Activated CD4-positive, alpha-beta T cell treated with anti-CD3 and anti-CD28 coated beads for 36 hours (primary cell): ENCODE results near the gene SASH1. TPM values are rescaled to one million over a fixed set of nuclear protein-coding genes. Genes with fewer than 3 reads are reported as not detected.

Source experiments
- ATAC-seq: fragments of 200-7000 bp; cut with Tn5 transposase; one replicate; pipeline ENCODE4 v1.10.0; 2021; ENCODE audit warnings: mild to moderate bottlenecking, moderate library complexity
- CTCF ChIA-PET: fragments of 350-600 bp; sonication (Branson Sonifier 250); formaldehyde crosslinking; loops from one replicate; lab custom pipeline; 2021; ENCODE audit warnings: antibody characterized with exemption; lab: Charles Lee
- POLR2A ChIA-PET: fragments of 350-600 bp; sonication (Branson Sonifier 250); formaldehyde crosslinking; loops from one replicate; lab custom pipeline; 2021; ENCODE audit warnings: antibody characterized with exemption, inconsistent platforms; lab: Charles Lee
- DNase-seq: peaks from one replicate; pipeline ENCODE4 v3.0.0-alpha.2; 2020
- H3K27ac Mint-ChIP-seq: one replicate; pipeline ENCODE4 v1.8.0; 2021; ENCODE audit warnings: mixed read lengths
- H3K27me3 Mint-ChIP-seq: one replicate; pipeline ENCODE4 v1.8.0; 2021; ENCODE audit warnings: mixed read lengths
- H3K36me3 Mint-ChIP-seq: one replicate; pipeline ENCODE4 v1.8.0; 2021; ENCODE audit warnings: low read depth, mixed read lengths
- H3K4me1 Mint-ChIP-seq: one replicate; pipeline ENCODE4 v1.8.0; 2021; ENCODE audit warnings: mixed read lengths
- H3K4me3 Mint-ChIP-seq: one replicate; pipeline ENCODE4 v1.8.0; 2021; ENCODE audit warnings: mild to moderate bottlenecking, moderate library complexity, mixed read lengths
- H3K9me3 Mint-ChIP-seq: one replicate; pipeline ENCODE4 v1.8.0; 2021; ENCODE audit warnings: low read depth, mixed read lengths
- intact Hi-C, 2 experiments: fragments of 100-400 bp; cut with DNase I in 1 of 2; cut with micrococcal nuclease in 1 of 2; formaldehyde crosslinking; loops; one replicate each; pipeline versions ENCODE4 v1.14.2 to v1.15.1; 2022 to 2024; cut with DNase I, micrococcal nuclease
- total RNA-seq, 2 experiments: library from RNA; stranded (reverse); gene quantifications; one replicate each; pipeline ENCODE4 v1.2.3, GENCODE V29; 2021

SASH1 gene
- total RNA-seq, 2 experiments from 2014 or later: 0.26 to 0.46 TPM

GRCh38 chr6:148329596-148330381 is 12.8 kb upstream of the SASH1 start:
- H3K9me3 Mint-ChIP-seq: no peaks in the 10 kb centered on the region
- intact Hi-C loops: no loop called here
- no peak overlapping the region for H3K4me3 Mint-ChIP-seq
- CTCF ChIA-PET: interaction anchor here (0.6 kb wide), 1 partner anchor 135 kb away, joined by 3 read pairs; no protein-coding TSS in a partner anchor
- no peaks in the 10 kb centered on the region for H3K36me3 Mint-ChIP-seq
- no peak overlapping the region for H3K27ac Mint-ChIP-seq
- DNase-seq (no peak), ATAC-seq (no peak)
- POLR2A ChIA-PET: no interaction called here
- H3K27me3 Mint-ChIP-seq: peaks cover 30% of the 10 kb centered on the region
- H3K4me1 Mint-ChIP-seq: no peaks in the 10 kb centered on the region

DNA sequence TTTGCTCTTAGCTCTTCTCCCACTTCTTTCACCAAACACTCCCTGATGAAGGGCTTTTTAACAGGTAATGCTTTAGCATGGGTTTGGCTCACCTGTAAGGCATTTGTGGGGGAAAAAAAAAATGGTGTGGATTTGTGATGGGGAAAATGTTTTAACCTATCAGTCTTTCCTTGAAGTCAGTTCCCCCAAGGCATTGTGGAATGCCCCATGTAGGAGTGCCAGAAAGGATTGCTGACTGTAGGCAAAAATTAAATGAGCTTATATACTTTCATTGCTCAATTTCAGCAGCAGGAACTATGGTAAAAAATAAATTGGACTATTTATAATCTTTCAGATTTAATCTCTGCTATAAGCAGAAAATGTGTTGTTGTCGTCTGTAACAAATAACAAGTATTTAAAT is 10.6 kb upstream of the SASH1 start:
- POLR2A ChIA-PET: no interaction called here
- no peaks in the 10 kb centered on the region for H3K36me3 Mint-ChIP-seq
- H3K27ac Mint-ChIP-seq: no peak overlapping the region
- intact Hi-C loops: no loop called here
- H3K27me3 Mint-ChIP-seq: peaks cover 21% of the 10 kb centered on the region
- CTCF ChIA-PET: no interaction called here
- no peak for DNase-seq
- H3K4me3 Mint-ChIP-seq: no peak overlapping the region
- no peaks in the 10 kb centered on the region for H3K4me1 Mint-ChIP-seq
- H3K9me3 Mint-ChIP-seq: no peaks in the 10 kb centered on the region
- no peak for ATAC-seq

DNA sequence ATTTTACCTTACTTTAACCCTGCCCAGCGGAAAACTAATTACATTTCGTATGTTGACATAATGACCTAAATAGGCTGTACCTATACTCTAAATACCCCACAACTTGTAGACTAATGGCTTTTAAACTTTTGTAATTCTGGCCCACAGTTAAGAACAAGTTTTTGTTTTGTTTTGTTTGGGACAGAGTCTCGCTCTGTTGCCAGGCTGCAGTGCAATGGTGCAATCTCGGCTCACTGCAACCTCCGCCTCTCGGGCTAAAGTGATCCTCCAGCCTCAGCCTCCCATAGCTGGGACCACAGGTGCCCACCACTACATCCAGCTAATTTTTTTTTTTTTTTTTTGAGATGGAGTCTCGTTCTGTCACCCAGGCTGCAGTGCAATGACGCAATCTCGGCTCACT is 5.7 kb upstream of the SASH1 start:
- no peaks in the 10 kb centered on the region for H3K9me3 Mint-ChIP-seq
- ChIA-PET POLR2A (no interaction called here), CTCF (interaction anchor here (1.5 kb wide), 1 partner anchor 160 kb away, joined by 3 read pairs; no protein-coding TSS in a partner anchor)

DNA sequence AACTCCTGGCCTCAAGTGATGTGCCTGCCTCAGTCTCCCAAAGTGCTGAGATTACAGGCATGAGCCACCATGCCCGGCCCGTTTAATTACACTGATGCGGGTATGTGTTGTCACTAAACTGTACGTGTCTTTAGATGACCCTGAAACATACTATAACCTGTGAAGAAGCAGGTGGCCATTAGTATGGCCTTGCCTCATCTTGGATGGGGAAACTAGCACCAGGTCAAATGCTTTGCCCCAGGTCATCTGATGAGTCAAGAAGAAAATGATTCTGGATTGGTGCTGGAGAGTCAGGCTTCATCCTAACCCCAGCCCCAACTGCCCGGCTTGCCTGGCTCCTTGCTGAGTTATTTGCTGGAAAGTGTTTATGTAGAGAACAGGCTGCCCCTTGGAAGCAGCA is 2.9 kb upstream of the SASH1 start:
- ChIA-PET POLR2A (no interaction called here), CTCF (no interaction called here)
- H3K4me3 Mint-ChIP-seq: no peak overlapping the region
- peaks cover 8% of the 10 kb centered on the region for H3K4me1 Mint-ChIP-seq
- intact Hi-C loops: no loop called here
- DNase-seq (no peak), ATAC-seq (no peak)
- no peaks in the 10 kb centered on the region for H3K36me3 Mint-ChIP-seq
- peaks cover 30% of the 10 kb centered on the region for H3K27me3 Mint-ChIP-seq
- H3K27ac Mint-ChIP-seq: no peak overlapping the region
- H3K9me3 Mint-ChIP-seq: no peaks in the 10 kb centered on the region

More for the DNA sequence above, 5.7 kb upstream of the SASH1 start:
- Mint-ChIP-seq H3K4me1 (peaks cover under 1% of the 10 kb centered on the region), H3K27ac (no peak overlapping the region), H3K36me3 (no peaks in the 10 kb centered on the region), H3K27me3 (peaks cover 16% of the 10 kb centered on the region), H3K4me3 (no peak overlapping the region)
- DNase-seq: no peak
- no peak for ATAC-seq
- intact Hi-C loops: no loop called here

DNA sequence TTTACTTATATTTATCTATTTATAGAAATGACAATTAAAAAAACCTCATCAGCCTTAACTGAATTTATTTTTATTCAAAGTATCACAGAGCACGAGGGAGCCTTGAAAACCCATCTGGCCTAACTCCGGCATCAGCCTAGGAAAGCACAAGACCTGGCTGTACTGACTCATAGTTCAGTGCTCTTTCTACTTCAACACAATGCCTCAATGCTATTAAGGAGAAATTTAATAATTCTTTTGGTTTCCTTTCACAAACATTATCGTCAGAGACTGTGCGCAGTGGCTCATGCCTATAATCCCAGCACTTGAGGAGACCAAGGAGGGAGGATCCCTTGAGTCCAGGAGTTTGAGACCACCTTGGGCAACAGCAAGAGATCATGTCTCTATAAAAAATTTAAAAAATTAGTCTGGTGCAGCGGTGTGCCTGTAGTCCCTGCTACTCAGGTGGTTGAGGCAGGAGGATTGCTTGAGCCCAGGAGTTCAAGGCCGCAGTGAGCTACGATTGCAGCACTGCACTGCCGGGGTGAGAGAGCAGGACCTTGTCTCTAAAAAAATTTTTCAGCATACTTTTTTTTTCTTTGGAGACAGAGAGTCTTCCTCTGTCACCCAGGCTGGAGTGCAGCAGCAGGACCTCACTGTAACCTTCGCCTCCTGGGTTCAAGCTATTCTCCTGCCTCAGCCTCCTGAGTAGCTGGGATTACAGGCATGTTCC is 1.9 kb upstream of the SASH1 start:
- H3K9me3 Mint-ChIP-seq: no peaks in the 10 kb centered on the region
- peaks cover 8% of the 10 kb centered on the region for H3K4me1 Mint-ChIP-seq
- H3K4me3 Mint-ChIP-seq: no peak overlapping the region
- CTCF ChIA-PET: no interaction called here
- intact Hi-C loops: no loop called here
- DNase-seq: no peak
- no peak for ATAC-seq
- no peaks in the 10 kb centered on the region for H3K36me3 Mint-ChIP-seq
- H3K27ac Mint-ChIP-seq: no peak overlapping the region
- POLR2A ChIA-PET: no interaction called here
- peaks cover 37% of the 10 kb centered on the region for H3K27me3 Mint-ChIP-seq

DNA sequence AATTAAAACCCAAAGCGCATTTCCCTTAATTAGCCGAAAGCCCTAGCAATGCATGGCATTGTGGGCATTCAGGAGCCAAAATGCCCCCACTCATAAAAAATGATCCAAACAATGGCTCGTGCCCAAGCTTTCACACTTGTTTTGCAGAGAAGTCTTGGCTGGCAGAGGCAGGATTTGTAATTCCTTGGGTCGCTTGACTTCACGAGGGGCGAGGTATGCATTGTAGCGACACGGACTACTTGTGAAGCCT is 613 bp upstream of the SASH1 start:
- peaks cover 8% of the 10 kb centered on the region for H3K4me1 Mint-ChIP-seq
- ATAC-seq: no peak
- CTCF ChIA-PET: no interaction called here
- no peak for DNase-seq
- intact Hi-C loops: no loop called here
- H3K9me3 Mint-ChIP-seq: no peaks in the 10 kb centered on the region
- no peaks in the 10 kb centered on the region for H3K36me3 Mint-ChIP-seq
- peaks cover 44% of the 10 kb centered on the region for H3K27me3 Mint-ChIP-seq
- POLR2A ChIA-PET: no interaction called here
- H3K4me3 Mint-ChIP-seq: peak overlapping the region; percentile 68
- peak overlapping the region; percentile 47 for H3K27ac Mint-ChIP-seq

DNA sequence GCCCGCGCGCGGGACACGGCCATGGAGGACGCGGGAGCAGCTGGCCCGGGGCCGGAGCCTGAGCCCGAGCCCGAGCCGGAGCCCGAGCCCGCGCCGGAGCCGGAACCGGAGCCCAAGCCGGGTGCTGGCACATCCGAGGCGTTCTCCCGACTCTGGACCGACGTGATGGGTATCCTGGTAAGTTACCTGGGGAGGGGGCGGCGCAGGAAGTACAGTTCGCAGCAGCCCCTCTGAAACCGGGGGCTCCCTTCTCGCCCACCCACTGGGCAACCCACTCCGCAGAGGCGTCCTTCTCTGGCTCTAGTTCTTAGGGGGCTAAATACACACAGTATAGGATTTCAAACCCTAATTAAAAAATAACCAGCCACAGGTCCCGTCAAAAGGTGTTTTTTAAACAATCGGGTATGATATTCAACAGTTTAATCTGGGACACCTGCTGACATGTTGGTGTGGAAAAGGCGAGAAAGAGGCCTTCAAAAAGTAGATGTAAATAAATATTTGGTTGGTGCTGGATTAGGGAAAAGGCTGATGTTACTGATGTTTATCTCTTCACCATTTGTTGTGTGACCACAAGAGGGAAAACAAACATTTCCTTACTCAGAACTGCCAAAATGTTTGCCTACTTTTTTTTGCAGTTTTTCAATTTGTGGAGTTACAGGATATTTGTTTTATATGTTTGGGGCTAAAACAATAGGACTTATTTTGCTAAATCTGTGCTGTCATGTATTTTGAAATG is 577 bp downstream of the SASH1 start:
- peaks cover 48% of the 10 kb centered on the region for H3K27me3 Mint-ChIP-seq
- H3K36me3 Mint-ChIP-seq: no peaks in the 10 kb centered on the region
- ChIA-PET POLR2A (no interaction called here), CTCF (no interaction called here)
- H3K9me3 Mint-ChIP-seq: no peaks in the 10 kb centered on the region
- intact Hi-C loops: no loop called here
- peaks cover 8% of the 10 kb centered on the region for H3K4me1 Mint-ChIP-seq
- no peak overlapping the region for H3K27ac Mint-ChIP-seq
- H3K4me3 Mint-ChIP-seq: no peak overlapping the region
- ATAC-seq (no peak), DNase-seq (no peak)

DNA sequence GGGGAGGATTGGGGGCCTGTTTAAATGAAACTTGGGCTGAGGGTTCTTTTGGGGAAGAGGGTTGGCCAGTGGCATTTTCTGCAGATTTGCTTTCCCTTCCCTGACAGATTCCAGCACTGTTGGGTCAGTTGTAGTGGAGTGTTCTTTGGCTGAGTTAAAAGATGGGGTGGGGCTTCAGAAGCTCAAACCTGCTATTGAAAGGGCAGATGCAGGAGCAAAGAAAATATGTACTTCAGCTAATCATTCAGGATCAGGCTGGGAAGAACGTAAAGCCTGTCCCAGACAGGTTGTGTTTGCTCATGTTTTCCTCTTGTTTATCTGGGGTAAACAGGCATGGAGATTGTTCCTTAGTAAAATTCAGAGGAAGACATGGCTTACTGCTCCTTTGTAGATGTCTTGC is 2.5 kb downstream of the SASH1 start:
- Mint-ChIP-seq H3K36me3 (no peaks in the 10 kb centered on the region), H3K9me3 (no peaks in the 10 kb centered on the region), H3K27me3 (peaks cover 52% of the 10 kb centered on the region), H3K27ac (no peak overlapping the region), H3K4me1 (peaks cover 8% of the 10 kb centered on the region), H3K4me3 (no peak overlapping the region)
- DNase-seq (no peak), ATAC-seq (no peak)
- CTCF ChIA-PET: no interaction called here
- intact Hi-C loops: loop anchor here in 1 of 2 experiments (5.0 kb wide), 1 partner anchor 117 kb away; no protein-coding TSS in a partner anchor
- POLR2A ChIA-PET: no interaction called here

GRCh38 chr6:148345578-148345977 is 2.9 kb downstream of the SASH1 start:
- CTCF ChIA-PET: no interaction called here
- DNase-seq (no peak), ATAC-seq (no peak)
- Mint-ChIP-seq H3K4me3 (no peak overlapping the region), H3K36me3 (no peaks in the 10 kb centered on the region), H3K9me3 (no peaks in the 10 kb centered on the region), H3K27me3 (peaks cover 52% of the 10 kb centered on the region), H3K27ac (no peak overlapping the region), H3K4me1 (peaks cover 8% of the 10 kb centered on the region)
- intact Hi-C loops: loop anchor here in 1 of 2 experiments (5.0 kb wide), 1 partner anchor 117 kb away; no protein-coding TSS in a partner anchor
- POLR2A ChIA-PET: no interaction called here

DNA sequence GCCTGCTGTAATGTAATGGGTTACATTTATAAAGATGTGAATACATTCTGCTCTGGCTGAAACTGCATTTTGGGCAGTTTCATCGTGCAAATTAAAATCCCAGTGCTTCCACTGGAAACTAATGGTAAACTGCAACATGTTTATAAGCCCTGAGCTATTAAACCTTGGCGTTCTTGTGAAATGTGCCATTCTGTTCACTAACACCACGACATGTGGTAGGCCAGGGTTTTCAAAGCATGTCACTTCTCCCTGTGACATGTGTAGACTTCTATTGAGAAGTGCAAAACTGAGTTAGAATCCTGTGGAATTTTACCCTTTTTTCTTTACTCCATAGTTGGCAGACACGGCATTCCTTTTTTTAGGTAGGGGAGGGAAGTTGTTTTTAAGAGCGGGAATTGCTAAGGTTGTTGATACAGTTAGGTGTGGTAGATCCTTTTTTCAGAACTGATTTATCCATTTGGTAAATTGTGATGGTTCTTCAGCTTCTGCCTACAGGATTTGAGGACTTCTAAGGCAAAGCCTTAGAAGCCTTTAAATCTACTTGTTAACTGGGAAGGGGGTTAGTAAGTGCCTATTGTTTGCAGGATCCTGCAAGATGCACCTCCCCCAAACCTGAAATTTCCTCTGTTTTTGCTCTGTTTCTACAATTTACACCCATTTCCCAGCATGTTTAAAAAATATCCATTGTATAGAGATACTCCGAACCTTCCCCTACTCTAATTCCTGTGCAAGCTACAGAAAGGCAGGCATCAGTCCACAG is 4.2 kb downstream of the SASH1 start:
- Mint-ChIP-seq H3K4me3 (no peak overlapping the region), H3K9me3 (no peaks in the 10 kb centered on the region), H3K36me3 (no peaks in the 10 kb centered on the region), H3K27ac (no peak overlapping the region), H3K4me1 (peaks cover 7% of the 10 kb centered on the region), H3K27me3 (peaks cover 49% of the 10 kb centered on the region)
- ChIA-PET CTCF (no interaction called here), POLR2A (no interaction called here)
- DNase-seq (no peak), ATAC-seq (no peak)
- intact Hi-C loops: loop anchor here in 1 of 2 experiments (5.0 kb wide), 1 partner anchor 115 kb away; no protein-coding TSS in a partner anchor

DNA sequence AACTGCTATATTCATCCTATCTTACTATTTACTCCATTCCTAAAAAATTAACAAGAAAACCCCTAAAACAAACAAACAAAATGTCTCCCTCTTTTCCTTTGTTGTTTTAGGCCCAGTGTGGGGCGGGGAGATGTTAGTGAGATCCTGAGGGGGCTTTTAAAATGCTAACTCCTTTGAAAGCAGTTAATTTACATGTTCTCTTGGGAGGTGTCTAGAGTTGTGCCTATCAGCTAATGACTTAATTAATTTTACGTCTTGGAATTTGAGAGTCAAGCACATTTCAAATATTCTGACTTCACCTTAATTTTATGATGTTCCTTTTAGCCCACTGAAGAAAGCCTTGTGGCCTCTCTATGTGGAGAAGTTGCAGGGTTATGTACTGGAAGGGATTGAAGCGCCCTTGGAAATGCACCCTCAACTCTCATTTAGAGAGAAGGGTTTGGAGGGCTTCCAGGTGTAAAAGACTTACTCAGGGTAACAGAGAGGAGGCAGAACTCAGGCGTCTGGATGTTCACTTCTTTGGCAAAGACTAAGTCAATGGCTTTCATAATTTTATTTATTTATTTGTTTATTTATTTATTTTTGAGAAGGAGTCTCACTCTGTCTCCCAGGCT is 4.9 kb downstream of the SASH1 start:
- peaks cover under 1% of the 10 kb centered on the region for H3K4me1 Mint-ChIP-seq
- peaks cover 42% of the 10 kb centered on the region for H3K27me3 Mint-ChIP-seq
- POLR2A ChIA-PET: no interaction called here
- H3K27ac Mint-ChIP-seq: no peak overlapping the region
- CTCF ChIA-PET: no interaction called here
- DNase-seq (no peak), ATAC-seq (no peak)
- H3K9me3 Mint-ChIP-seq: no peaks in the 10 kb centered on the region
- H3K36me3 Mint-ChIP-seq: no peaks in the 10 kb centered on the region
- intact Hi-C loops: loop anchor here in 1 of 2 experiments (5.0 kb wide), 1 partner anchor 115 kb away; no protein-coding TSS in a partner anchor
- no peak overlapping the region for H3K4me3 Mint-ChIP-seq
